ENCODE data around the gene FLVCR1.
"Not testable (repeated sequence)": the region's sequence is repeated elsewhere in the genome, so short reads cannot be mapped to it uniquely, and the experiment has no call there.

FLVCR1 gene

DNA sequence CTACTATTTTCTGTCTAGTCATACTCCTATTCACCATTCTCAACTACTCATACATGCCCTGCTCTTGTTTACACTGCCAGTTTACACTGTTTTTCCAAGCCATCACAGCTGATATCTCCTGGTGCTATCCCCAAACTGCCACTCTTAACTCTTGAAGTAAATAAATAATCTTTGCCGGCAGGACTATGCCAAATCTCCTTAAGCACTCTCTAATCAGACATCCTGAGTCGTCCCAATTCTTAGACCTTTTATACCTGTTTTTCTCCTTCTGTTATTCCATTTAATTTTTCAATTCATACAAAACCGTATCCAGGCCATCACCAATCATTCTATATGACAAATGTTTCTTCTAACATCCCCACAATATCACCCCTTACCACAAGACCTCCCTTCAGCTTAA, 55.6 kb downstream of the FLVCR1 start:
- H3K27ac ChIP-seq; DNase-seq (ENCODE audit: low read depth, low spot score): not testable (repeated sequence)

DNA sequence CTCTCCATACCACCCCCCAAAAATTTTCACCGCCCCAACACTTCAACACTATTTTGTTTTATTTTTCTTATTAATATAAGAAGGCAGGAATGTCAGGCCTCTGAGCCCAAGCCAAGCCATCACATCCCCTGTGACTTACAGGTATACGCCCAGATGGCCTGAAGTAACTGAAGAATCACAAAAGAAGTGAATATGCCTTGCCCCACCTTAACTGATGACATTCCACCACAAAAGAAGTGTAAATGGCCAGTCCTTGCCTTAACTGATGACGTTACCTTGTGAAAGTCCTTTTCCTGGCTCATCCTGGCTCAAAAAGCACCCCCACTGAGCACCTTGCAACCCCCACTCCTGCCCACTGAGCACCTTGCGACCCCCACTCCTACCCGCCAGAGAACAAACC, 56.0 kb downstream of the FLVCR1 start:
- not testable (repeated sequence) for H3K27ac ChIP-seq; DNase-seq (ENCODE audit: low read depth, low spot score)

DNA sequence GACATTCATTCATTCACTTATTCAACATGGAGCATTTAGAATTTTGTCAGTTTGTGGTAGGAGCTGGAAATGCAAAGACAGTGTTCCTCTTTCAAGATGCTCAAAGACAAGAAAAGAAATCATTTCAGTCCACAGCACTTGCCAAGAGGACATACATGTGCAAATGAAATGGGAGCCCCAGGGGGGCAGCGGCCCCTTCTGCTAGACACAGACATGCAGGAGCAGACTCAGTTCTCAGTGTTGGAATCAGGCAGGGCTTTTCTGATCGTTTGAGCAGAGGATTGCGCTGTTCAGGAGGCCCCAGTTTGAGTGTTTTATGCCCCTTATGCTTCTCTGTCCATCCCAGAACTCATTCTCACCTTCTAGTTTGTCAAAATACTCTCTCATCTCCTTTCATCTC, 56.7 kb downstream of the FLVCR1 start:
- no peak overlapping the region for H3K27ac ChIP-seq
- no peak for DNase-seq (ENCODE audit: low read depth, low spot score)

DNA sequence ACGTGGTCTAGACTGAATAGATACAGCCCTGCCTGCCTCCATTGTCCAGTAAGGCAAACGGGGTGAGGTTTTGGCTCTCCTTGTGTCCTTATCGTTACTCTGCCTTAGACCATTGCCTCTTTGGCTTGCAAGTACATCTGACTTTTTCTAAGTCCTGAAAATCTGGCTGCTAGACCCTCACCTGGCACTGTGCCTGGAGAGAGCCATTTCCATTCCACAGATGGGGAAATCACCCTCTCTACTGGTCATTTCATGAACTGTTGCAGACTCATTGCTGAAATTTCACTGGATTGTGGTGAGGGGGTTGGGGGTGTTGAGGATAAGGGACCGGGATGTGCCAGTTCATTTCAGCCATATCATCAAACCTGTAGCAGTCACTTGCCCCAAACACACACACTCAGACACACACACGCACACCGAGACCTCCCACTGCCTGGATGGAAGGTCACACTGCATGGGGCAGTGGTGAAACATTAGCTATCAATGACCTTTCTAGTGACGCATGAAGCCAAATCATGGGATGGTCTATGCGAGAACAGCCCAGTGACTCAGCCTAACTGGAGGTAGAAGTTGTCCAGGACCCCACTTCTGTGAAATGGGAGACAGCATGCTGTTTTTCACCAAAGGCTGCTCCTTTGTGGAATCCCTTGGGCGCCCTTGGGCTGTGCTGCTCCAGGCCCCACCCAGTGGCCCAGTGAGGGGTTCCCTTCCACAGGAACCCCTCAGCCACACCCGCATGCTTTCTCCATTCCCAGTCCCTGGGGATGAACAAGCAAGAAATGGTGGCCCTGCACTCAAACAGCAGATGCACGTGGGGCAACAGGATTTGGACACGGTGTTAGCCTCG, 57.4 kb downstream of the FLVCR1 start:
- no peak for DNase-seq (ENCODE audit: low read depth, low spot score)
- H3K27ac ChIP-seq = no peak overlapping the region

DNA sequence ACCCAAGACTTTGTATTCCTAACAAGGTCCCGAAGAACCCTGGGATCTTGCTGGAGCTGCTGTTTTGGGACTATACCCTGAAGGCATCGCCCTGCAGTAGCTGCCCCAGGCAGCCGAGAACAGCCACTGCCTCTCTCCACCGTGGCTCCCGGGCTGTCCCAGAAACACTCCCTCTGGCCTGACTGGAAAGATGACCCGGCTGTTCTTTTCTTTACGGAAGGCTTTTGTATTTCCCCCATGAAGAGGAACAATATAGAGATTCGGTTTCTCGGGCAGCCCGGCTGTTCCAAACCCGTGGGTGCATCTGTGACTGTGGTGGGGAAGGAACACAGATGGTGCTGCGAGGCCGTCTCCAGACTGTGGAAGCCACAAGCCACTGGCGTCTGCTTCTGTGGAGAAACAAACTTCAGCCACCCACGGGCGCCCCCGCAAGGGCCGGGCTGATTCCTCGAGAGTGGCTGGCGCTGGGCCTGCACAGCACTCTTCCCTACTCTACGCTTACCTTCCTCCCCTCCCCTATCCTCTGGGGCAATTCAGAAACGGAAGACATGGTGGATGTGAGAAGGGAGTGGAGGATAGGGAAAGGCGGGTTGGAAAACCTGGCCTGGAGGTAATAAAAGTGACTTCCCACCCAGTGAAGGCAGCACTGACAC, 58.5 kb downstream of the FLVCR1 start:
- no peak overlapping the region for H3K27ac ChIP-seq

DNA sequence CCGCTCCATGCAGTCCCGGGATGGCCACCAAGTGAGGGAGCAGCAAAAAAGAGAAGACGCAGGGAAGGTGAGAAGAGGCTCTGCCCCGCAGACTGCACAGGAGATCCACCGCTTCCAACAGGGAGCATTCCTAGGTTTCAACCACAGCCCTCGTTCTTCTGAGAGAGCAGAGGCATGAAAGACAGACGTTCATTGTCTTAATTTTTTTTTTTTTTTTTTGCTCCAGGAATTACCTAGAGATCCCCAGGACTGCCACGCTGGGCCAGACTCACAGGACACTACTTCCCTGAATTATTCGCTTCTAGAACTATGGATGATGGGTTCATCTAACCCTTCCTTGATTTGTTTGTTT, 59.0 kb downstream of the FLVCR1 start:
- no peak overlapping the region for H3K27ac ChIP-seq
- no peak for DNase-seq (ENCODE audit: low read depth, low spot score)

More for the DNA sequence above, 58.5 kb downstream of the FLVCR1 start:
- DNase-seq (ENCODE audit: low read depth, low spot score) = no peak

DNA sequence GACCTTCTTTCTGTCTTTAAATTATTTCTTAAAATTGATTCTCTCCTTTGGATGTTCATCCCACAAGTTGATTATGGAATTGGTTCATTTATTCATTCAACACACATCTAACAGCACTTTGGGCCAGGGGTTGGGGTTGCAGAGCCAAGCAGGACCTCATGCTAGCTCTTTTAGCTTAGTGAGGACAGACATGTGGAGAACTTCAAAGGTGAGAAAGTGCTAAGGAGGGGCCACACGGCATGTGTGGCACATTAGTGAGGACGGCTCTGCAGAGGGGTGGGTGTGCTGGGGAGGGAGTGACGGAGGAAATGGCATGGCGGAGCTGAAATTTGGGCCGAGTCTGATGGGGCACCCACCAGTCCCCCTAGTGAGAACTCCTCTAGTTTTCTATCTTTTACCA, 59.8 kb downstream of the FLVCR1 start:
- no peak overlapping the region for H3K27ac ChIP-seq
- DNase-seq (ENCODE audit: low read depth, low spot score) = no peak

DNA sequence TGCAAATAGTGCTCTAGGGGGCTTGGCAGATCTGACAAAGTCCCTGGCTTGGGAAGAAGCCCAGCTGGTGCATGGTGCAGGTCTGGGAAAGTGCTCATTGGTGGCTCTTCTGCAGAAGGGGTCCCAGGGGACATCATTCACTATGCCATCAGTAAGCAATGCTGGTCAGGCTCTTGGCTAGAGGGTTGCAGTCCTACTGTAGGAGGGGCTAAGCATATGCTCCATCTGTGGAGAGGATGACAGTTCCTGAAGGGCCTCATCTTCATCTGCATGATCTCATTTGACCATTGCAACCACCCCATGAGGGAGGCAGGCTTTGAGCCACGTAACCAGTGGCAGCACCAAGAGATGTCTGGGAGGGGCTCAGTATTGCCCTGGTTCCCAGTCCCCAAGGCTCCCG, 60.7 kb downstream of the FLVCR1 start:
- H3K27ac ChIP-seq = no peak overlapping the region
- no peak for DNase-seq (ENCODE audit: low read depth, low spot score)

DNA sequence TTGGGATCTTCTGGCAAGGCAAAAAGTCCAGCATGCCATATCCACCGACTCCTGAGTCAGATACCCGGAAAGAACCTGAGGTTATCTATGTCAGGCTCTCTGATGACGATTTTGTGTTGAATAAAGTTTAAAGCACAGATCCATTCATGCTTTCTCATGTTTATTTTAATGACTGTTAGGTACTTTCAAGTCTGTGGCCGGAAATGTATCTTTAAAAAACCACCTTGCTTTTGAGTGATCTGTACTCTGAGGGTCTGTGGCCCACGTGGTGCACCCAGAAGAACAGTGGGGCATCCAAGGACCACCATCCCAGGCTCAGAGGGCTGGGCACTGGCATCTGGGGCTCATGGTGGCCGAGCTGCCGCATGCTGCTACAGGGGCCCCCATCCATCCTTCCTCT, 62.2 kb downstream of the FLVCR1 start:
- DNase-seq (ENCODE audit: low read depth, low spot score) = no peak

DNA sequence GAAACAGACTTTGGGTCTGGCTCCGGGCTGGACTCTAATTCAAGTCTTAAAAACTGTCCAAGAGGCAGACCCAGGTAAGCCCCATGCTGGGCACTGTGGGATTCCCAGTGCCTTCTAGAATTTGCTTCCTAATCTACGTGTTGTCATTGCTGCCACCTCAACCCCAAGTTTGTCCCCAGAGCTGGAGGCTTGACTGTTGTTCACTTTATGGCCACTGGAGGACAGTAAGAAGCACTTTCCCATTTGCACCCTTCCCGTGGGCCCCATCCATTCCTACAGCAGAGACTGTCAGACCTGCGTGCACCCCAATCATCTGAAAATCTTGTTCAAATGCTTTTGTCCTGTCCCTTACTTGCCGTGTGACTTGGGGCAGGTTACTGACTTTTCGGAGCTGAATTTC, 62.8 kb downstream of the FLVCR1 start:
- H3K27ac ChIP-seq = no peak overlapping the region
- no peak for DNase-seq (ENCODE audit: low read depth, low spot score)

More for the DNA sequence above, 62.2 kb downstream of the FLVCR1 start:
- no peak overlapping the region for H3K27ac ChIP-seq

DNA sequence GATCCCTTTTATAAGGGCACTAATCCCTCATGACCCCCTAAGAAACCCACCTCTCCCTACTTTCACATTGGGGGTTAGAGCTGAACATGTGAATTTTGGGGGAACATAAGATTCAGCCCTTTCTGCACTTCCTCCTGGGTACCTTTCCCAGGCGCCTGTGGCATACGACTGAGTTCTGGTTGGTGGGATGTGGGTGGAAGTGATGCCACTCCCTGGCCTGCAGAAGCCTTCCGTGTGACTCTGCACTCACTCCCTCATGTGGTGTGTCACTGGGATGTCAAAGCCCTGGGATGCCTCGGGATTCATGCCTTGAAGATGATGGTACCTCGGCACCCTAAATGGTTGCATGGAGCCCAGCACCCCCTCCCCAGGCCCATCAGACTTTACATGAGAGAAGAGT, 63.9 kb downstream of the FLVCR1 start:
- DNase-seq (ENCODE audit: low read depth, low spot score) = no peak
- H3K27ac ChIP-seq = no peak overlapping the region

DNA sequence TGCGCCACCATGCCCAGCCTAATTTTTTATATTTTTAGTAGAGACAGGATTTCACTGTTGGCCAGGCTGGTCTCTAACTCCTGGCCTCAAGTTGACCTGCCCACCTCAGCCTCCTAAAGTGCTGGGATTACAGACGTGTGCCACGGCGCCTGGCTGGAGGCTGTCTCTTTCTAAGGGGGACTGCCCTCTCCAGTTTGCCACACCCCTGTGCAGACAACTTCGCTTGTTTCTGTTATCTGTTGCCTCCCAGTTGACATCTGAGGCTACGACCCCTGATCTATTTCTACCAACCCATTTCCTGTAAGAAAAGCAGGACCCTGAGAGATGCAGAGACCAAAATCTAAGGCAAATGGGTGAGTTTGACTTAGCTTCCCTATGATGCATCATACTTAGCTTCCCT, 68.3 kb downstream of the FLVCR1 start:
- no peak for DNase-seq (ENCODE audit: low read depth, low spot score)

DNA sequence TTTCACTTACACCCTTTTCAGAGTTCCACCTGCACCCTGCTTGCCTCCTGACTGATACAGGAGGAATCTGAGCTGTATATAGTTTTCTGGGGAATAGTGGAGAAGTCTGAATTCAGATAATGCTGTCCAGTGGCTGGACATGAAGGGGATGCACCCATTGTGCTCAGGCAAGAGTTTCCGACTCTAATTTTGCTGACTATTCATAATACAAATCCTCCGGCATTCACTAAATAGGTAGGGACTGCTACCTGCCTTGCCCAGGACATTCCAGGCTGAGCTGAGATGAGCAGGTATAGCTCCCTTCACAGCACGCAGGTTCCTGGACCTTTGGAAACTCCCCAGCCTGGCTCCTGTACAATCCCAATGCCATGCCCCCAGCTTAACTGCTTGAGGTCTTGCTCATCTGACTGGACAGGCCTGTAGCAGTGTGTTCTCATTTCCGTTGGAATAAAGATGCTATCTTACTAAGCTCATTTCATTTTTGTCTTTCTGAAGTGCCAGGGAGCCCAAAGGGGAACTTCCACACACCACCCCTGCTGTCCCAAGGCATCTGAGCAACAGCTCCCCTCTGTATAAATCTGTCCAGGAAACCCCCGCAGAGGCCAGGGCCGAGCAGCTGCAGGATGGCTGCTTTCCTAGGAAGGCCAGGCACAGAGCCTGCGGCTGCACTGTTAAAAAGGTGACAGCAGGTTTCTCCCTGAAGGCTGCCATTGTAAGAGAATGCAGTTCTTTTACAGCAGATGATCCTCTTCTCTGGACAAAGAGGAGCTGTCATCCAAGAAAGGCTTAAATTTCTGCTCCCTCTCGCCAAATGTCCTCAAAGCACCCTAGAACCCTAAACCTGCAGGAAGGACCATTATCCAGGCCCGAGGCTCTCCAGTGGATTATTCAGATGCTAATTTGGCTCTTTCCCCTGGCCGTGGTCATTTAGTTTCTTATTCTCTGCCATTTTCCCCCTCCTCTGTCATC, 70.5 kb downstream of the FLVCR1 start:
- no peak for DNase-seq (ENCODE audit: low read depth, low spot score)

More for the DNA sequence above, 68.3 kb downstream of the FLVCR1 start:
- H3K27ac ChIP-seq = no peak overlapping the region

DNA sequence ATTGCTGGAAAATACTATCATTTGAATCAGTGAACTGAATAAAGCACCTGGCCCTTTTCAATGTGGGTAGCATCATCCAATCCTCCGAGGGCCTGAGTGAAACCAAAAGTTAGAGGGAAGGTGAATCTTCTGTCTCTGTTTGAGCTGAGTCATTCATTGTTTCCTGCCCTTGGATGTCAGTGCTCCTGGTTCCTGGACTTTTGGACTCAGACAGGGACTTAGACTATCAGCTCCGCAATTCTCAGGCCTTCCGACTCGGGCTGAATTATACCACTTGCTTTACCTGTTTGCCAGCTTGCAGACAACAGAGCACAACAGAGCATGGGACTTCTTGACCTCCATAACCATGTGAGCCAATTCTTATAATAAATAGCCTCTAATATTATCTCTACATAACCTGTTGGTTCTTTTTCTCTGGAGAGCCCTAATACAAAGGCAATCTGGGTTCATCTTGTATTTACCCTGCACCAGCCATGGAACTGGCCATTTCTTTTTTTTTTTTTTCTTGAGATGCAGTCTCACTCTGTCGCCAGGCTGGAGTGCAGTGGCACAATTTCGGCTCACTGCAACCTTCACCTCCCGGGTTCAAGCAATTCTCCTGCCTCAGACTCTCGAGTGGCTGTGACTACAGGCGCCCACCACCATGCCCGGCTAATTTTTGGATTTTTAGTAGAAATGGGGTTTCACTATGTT, 73.1 kb downstream of the FLVCR1 start:
- no peak for DNase-seq (ENCODE audit: low read depth, low spot score)
- H3K27ac ChIP-seq = no peak overlapping the region

More for the DNA sequence above, 70.5 kb downstream of the FLVCR1 start:
- H3K27ac ChIP-seq = no peak overlapping the region

DNA sequence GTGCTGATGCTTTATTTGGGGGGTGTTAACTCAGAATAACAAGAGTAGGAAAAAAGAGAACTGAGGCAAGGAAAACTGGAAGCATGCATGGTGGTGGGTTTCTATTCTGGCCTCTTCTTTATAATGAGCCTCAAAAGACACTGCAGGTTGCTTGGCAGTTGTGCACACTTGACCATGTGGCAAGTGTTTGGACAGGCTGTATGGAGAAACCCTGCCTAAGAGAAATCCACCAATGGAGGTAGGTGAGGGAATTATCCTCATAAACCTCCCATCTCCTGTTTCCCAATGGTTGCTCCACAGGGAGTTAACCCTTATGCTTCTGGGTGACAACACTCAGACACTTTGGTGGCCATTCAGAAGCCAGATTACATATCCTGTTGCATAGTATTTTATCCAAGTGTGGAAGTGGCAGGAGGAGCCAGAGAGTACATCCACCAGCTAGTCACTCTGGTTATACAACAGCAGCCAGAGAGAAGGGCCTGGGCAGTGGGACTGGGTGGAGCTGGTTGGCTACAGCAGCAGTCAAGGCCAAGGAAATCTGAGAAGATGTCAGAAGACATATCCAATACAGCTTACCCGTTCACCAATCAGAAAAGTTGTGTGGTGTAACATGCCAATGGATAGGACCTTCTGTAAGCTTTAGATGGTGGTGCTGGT, 75.9 kb downstream of the FLVCR1 start:
- H3K27ac ChIP-seq = no peak overlapping the region
- no peak for DNase-seq (ENCODE audit: low read depth, low spot score)

DNA sequence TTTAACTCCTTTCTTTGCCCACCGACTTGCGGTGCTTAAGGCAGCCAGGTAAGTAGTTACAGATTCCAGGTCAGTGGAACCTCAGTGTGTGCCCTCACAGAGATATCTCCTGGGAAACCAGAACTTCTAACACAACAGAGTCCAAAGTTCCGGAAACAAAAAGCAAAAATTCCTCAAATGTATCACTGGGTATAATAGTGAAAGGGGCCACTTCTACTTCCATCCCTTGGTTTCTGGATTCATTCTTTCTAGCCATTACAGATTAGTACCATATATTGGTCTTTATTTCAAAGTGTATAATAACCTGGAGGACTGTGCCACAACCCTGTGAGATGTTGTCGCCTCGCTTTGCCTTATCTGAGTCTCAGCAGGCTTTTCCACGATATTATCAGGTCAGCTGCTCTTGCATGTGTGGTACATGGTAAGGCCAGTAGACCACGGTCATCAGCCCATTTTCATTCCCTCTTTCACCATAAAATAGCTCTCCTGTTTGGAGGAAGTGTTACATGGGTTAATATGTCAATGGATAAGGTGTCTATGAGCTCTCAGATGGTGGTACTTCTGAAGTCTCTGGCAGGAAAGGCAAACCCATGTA, 77.4 kb downstream of the FLVCR1 start:
- no peak overlapping the region for H3K27ac ChIP-seq
- DNase-seq (ENCODE audit: low read depth, low spot score) = no peak

DNA sequence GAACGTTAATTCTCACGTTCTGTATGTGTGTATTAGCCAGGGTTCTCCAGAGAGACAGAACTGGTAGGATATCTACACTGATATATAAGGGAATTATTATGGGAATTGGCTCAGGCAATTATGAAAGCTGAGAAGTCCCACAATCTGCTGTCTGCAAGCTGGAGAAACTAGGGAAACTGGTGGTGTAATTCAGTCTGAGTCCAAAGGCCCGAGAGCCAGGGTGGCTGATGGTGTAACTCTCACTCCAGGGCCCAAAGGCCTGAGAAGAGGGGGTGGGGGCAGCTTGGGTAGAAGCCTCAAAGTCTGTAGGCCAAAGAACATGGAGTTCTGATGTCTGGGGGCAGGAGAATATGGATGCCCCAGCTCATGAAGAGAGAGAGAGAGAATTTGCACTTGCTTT, 79.0 kb downstream of the FLVCR1 start:
- no peak for DNase-seq (ENCODE audit: low read depth, low spot score)

DNA sequence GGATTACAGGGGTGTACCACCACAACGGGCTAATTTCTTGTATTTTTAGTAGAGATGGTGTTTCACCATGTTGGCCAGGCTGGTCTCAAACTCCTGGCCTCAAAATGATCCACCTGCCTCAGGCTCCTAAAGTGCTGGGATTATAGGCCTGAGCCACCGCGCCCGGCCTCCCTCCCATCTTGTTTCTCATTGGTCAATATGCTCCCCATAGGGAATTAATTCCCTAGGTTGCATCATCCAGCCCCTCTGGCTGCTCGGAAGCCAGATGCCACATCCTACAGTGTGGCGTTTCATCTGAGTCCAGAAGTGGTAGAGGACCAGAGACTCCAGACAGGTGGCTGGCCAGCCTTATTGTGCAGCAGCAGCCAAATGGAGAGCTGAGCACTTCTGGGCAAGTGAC, 80.8 kb downstream of the FLVCR1 start:
- H3K27ac ChIP-seq = no peak overlapping the region
- DNase-seq (ENCODE audit: low read depth, low spot score) = no peak

More for the DNA sequence above, 79.0 kb downstream of the FLVCR1 start:
- no peak overlapping the region for H3K27ac ChIP-seq

DNA sequence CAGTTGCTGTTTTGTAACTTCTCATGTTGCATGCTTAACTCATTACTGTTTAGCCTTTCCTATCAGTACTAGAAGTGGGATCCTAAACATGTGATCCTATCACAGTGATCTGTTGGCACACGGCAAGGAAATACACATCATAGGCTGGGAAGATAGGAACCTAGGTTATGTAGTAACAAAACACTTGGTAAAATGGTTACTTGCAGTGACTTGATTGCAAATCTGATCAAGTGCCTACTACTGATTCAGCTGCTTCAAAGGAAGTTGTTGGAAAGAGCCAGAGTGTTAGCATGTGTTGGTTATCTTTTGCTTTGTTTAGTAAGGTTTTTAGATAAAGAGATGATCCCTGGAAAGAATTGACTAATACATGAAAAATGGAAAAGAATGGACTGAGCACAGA, 83.4 kb downstream of the FLVCR1 start:
- no peak for DNase-seq (ENCODE audit: low read depth, low spot score)
- H3K27ac ChIP-seq = no peak overlapping the region

All from epithelial cell of prostate (primary cell).